ENCODE results near the gene SPTLC3. TPM values are rescaled to one million over a fixed set of nuclear protein-coding genes. Genes with fewer than 3 reads are reported as not detected.

SPTLC3 gene
- total RNA-seq, 1 donor from 2014 or later, result 27.0 TPM

DNA sequence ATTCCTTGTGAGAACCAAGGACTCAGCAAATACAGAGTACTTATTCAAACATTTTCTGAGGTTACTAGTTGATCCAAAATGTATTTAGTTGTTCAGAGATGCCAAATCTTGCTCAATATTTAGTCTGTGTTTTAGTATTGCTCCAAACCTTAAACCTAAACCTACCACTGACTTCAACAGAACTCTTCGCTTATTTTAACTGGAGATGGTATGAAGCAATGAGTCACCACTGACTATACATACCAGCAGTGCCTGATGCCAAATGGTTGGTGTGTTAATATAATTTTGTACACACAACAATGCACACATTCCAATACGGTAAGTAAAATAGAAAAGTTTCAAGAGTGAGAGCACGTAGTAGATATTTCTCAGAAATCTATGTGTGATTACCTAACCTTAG is 1.9 kb upstream of the SPTLC3 start:
- peaks cover 3% of the 10 kb centered on the region for H3K9me3 Mint-ChIP-seq
- H3K27me3 Mint-ChIP-seq (ENCODE audit: low read depth), result no peaks in the 10 kb centered on the region
- peaks cover 46% of the 10 kb centered on the region for H3K4me1 Mint-ChIP-seq
- no peaks in the 10 kb centered on the region for H3K36me3 Mint-ChIP-seq
- no peak overlapping the region for H3K27ac Mint-ChIP-seq
- no peak for DNase-seq (ENCODE audit: low spot score in 2 of 2, unreplicated experiment in 2 of 2)
- H3K4me3 Mint-ChIP-seq, result no peak overlapping the region
- TF ChIP-seq, protein P1, sequence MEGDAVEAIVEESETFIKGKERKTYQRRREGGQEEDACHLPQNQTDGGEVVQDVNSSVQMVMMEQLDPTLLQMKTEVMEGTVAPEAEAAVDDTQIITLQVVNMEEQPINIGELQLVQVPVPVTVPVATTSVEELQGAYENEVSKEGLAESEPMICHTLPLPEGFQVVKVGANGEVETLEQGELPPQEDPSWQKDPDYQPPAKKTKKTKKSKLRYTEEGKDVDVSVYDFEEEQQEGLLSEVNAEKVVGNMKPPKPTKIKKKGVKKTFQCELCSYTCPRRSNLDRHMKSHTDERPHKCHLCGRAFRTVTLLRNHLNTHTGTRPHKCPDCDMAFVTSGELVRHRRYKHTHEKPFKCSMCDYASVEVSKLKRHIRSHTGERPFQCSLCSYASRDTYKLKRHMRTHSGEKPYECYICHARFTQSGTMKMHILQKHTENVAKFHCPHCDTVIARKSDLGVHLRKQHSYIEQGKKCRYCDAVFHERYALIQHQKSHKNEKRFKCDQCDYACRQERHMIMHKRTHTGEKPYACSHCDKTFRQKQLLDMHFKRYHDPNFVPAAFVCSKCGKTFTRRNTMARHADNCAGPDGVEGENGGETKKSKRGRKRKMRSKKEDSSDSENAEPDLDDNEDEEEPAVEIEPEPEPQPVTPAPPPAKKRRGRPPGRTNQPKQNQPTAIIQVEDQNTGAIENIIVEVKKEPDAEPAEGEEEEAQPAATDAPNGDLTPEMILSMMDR (IDR thresholded peaks at IDR 0.05; ENCODE audit: unreplicated experiment), result no peak

DNA sequence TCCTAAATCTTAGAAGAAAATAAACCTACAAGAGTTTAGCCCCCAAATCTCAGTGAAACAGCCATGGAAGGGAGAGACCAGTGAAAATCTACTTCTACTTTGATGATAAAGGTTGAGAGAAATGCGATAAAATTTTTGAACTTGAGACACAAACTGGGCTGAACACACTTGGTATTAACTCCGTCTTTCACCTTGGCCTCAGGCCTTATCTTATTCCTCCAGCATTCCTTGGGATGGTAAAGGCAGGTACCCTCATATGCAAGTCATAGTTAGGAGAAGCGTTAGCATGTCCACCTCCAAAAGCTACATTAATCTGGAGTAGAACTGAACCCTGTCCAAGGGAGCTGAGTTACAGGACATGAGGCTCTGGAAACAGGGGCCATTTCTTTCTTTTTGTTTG is 1.2 kb upstream of the SPTLC3 start:
- Mint-ChIP-seq H3K9me3 (peaks cover 3% of the 10 kb centered on the region), H3K27me3 (ENCODE audit: low read depth) (no peaks in the 10 kb centered on the region), H3K4me3 (no peak overlapping the region), H3K27ac (peak overlapping the region; percentile 95), H3K4me1 (peaks cover 51% of the 10 kb centered on the region), H3K36me3 (no peaks in the 10 kb centered on the region)
- no peak for DNase-seq (ENCODE audit: low spot score in 2 of 2, unreplicated experiment in 2 of 2)
- TF ChIP-seq, protein P1 (IDR thresholded peaks at IDR 0.05; ENCODE audit: unreplicated experiment), result no peak

DNA sequence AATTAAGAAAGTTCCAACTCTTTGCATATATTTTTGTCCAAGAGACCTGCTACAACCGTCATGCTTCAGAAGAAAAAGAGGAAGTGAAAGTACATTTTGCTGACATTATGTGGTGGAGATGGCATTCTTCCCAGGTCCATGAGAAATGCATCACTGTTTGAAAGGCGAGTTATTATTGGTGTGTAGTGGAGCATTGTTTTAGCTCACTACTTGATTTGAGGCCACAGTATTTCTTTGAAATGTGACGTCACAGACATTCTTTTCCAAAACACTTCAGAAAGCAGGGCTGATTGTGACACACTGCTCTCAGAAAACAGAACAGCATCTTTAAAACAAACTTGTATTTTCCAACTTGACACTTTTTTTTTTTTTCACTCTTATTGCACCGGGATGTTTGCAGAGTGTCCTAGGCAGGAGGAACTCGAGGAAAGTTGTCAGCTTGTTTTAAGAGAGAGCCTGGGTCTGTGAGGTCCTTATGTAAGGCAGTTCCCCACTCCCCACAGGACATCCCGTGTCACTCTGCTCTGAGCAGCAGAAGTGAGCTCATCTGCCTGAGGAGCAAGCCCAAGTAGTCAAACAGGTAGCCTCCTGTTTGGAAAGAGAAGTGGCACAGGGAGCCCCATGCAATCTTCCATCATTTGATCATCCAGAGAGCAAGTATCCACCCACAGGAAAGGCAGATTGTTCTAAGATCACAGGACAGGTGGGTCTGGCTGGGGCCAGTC is 1.1 kb downstream of the SPTLC3 start:
- H3K4me1 Mint-ChIP-seq, result peaks cover 63% of the 10 kb centered on the region
- TF ChIP-seq, protein P1 (IDR thresholded peaks at IDR 0.05; ENCODE audit: unreplicated experiment), result no peak
- peaks cover 3% of the 10 kb centered on the region for H3K36me3 Mint-ChIP-seq
- peak overlapping the region; percentile 75 for H3K4me3 Mint-ChIP-seq
- H3K27ac Mint-ChIP-seq, result peak overlapping the region; percentile 95
- no peaks in the 10 kb centered on the region for H3K27me3 Mint-ChIP-seq (ENCODE audit: low read depth)
- H3K9me3 Mint-ChIP-seq, result peaks cover 6% of the 10 kb centered on the region
- DNase-seq (ENCODE audit: low spot score in 2 of 2, unreplicated experiment in 2 of 2), result no peak

DNA sequence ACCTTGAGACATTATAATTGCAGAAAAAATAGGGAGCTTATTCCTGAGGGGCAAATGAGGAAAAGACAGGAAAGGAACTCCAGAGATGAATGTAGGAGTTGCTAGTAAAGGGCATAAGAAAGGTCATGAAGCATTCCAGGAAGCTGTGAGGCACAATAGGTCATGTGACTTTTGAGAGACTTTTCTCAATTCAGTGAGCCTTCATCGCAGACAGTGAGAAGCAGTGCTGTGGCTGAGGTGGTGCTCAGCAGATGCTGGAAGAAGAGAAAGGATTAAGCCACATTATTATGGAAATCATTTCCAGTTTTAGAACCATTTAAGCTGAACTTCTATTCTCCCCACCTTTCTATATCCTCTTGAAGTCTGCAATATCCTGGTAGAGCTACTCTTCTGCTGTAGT is 4.1 kb downstream of the SPTLC3 start:
- Mint-ChIP-seq H3K36me3 (peaks cover 19% of the 10 kb centered on the region), H3K27me3 (ENCODE audit: low read depth) (no peaks in the 10 kb centered on the region), H3K4me3 (peak overlapping the region; percentile 9), H3K27ac (peak overlapping the region; percentile 63), H3K9me3 (peaks cover 13% of the 10 kb centered on the region), H3K4me1 (peaks cover 60% of the 10 kb centered on the region)
- TF ChIP-seq, protein P1 (IDR thresholded peaks at IDR 0.05; ENCODE audit: unreplicated experiment), result no peak
- DNase-seq (ENCODE audit: low spot score in 2 of 2, unreplicated experiment in 2 of 2), result no peak

DNA sequence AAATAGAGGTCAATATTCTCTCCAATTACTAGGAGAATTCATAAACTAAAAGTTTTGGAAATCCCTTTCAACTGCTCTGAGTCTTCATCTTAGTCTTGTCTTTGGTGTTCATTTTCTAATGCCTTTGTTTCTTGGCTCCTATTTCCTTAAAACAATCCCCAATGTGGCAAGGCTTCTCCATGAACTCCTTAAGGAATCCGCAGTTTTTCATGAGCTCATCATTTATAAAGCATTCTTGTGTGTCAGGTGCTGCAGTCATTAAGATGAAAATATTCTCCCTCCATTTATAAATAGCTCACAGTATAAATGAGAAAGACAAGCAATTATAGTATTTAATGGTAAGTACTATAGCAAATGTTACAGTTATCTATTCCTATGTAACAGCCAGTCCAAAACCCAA is 4.6 kb downstream of the SPTLC3 start:
- Mint-ChIP-seq H3K4me3 (no peak overlapping the region), H3K4me1 (peaks cover 55% of the 10 kb centered on the region), H3K9me3 (peaks cover 13% of the 10 kb centered on the region), H3K27ac (peak overlapping the region; percentile 63), H3K27me3 (ENCODE audit: low read depth) (no peaks in the 10 kb centered on the region), H3K36me3 (peaks cover 20% of the 10 kb centered on the region)
- DNase-seq (ENCODE audit: low spot score in 2 of 2, unreplicated experiment in 2 of 2), result no peak
- TF ChIP-seq, protein P1 (IDR thresholded peaks at IDR 0.05; ENCODE audit: unreplicated experiment), result no peak
